ENCODE measurements around the gene KCNK18. TPM values are rescaled to one million over a fixed set of nuclear protein-coding genes. Genes with fewer than 3 reads are reported as not detected.

Gene KCNK18
- total and polyA plus RNA-seq, 9 donors = not detected

GRCh38 chr10:117174439-117175214 is 22.7 kb upstream of the KCNK18 start:
- TF ChIP-seq EP300 (IDR thresholded peaks at IDR 0.05) (no peak), POLR2A (IDR thresholded peaks at IDR 0.05) (no peak), CTCF (IDR thresholded peaks at IDR 0.05) (peak; percentile 33 to 62 (median 42))
- WGBS, 3 donors = 8 to 11% (median 10%) methylated on average over 16 of the region's 16 CpGs
- Histone ChIP-seq H3K36me3 (no peaks in the 10 kb centered on the region), H3K4me1 (ENCODE audit: insufficient read depth) (peaks cover 7% of the 10 kb centered on the region), H3K27ac (no peak overlapping the region), H3K4me3 (peak overlapping the region; percentile 26), H3K27me3 (no peaks in the 10 kb centered on the region), H3K9me3 (no peaks in the 10 kb centered on the region)
- intact Hi-C loops (cut with DNase I) = loop anchor here in 3 of 4 donors (1.0 to 10.0 kb wide), 5 partner anchors 377 to 548 kb away; no protein-coding TSS in a partner anchor
- DNase-seq = peak; percentile 48 to 75 (median 71)

DNA sequence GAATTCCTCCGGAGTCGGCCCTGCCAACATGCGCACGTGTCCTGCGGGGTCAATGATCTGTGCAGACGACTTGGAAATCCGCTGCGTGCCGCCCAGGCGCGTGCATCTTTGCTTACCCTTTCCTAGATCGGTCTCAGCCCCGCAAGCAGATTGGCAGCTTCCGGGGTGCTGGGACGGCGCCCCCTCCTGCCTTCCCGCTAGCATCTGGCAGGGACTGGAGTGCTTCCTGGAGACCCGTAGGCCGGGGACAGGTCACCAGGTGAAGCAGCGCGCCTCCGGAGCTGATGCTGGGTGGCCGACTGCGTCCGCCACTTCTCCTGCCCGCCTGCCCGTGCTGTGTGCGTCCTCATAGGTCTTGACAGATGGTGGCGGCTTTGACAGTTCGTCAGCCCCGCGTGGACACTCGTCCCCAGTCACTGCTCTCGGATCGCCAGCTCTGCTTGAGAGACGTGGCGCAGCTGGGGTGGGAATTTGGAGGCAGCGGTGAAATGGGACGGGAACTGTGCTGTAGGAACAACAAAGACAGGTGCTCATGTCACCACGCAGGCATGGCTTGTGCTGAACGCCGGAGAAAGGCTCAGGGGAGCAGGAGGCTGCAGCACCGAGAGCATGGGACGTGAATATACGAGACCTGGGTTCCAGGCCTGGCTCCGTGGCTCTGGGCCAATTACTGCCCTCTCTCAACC is 21.9 kb upstream of the KCNK18 start:
- Histone ChIP-seq H3K9me3 (no peaks in the 10 kb centered on the region), H3K27ac (no peak overlapping the region), H3K36me3 (no peaks in the 10 kb centered on the region), H3K4me3 (peak overlapping the region; percentile 26), H3K27me3 (no peaks in the 10 kb centered on the region), H3K4me1 (ENCODE audit: insufficient read depth) (peaks cover 7% of the 10 kb centered on the region)
- no peak for TF ChIP-seq EP300 (IDR thresholded peaks at IDR 0.05)
- TF ChIP-seq CTCF (IDR thresholded peaks at IDR 0.05) = no peak
- WGBS, 3 donors = 2 to 3% (median 2%) methylated on average over 37 to 46 of the region's 46 CpGs
- intact Hi-C loops (cut with DNase I) = loop anchor here in 3 of 4 donors (1.0 to 10.0 kb wide), 5 partner anchors 378 to 549 kb away; no protein-coding TSS in a partner anchor
- peak in 3 of 5 donors; percentile 27 to 44 (median 30) for DNase-seq

GRCh38 chr10:117175901-117176534 is 21.3 kb upstream of the KCNK18 start:
- H3K9me3 ChIP-seq = no peaks in the 10 kb centered on the region
- TF ChIP-seq EP300 (IDR thresholded peaks at IDR 0.05) (no peak), CTCF (IDR thresholded peaks at IDR 0.05) (peak; percentile 40 to 61 (median 59)), POLR2A (IDR thresholded peaks at IDR 0.05) (no peak)
- H3K27ac ChIP-seq = no peak overlapping the region
- H3K36me3 ChIP-seq = no peaks in the 10 kb centered on the region
- no peaks in the 10 kb centered on the region for H3K27me3 ChIP-seq
- peak overlapping the region; percentile 26 for H3K4me3 ChIP-seq
- intact Hi-C loops (cut with DNase I) = loop anchor here in 3 of 4 donors (1.0 to 10.0 kb wide), 5 partner anchors 379 to 549 kb away; no protein-coding TSS in a partner anchor
- WGBS, 3 donors = 21 to 23% (median 22%) methylated on average over 12 of the region's 12 CpGs
- peaks cover 7% of the 10 kb centered on the region for H3K4me1 ChIP-seq (ENCODE audit: insufficient read depth)
- DNase-seq = peak; percentile 57 to 83 (median 75)

DNA sequence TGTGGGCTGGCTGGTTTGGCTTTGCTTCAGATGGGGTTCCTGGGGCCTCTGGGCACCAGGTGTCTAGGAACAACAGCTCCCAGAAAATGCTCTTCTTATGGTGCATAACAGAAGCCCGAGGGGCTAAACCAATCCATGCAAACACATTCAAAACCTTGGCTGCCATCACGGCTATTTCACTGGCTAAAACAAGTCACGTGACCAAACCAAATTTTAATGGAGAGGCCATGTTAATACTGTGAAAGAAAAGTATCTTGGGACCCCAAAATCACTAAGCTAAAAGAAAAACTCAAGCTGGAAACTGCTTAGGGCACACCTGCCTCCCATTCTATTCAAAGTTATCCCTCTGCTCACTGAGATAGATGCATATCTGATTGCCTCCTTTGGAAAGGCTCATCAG is 19.1 kb upstream of the KCNK18 start:
- Histone ChIP-seq H3K36me3 (no peaks in the 10 kb centered on the region), H3K4me3 (no peak overlapping the region), H3K27ac (no peak overlapping the region), H3K9me3 (no peaks in the 10 kb centered on the region), H3K4me1 (ENCODE audit: insufficient read depth) (peaks cover 7% of the 10 kb centered on the region), H3K27me3 (no peaks in the 10 kb centered on the region)
- TF ChIP-seq EP300 (IDR thresholded peaks at IDR 0.05) (no peak), CTCF (IDR thresholded peaks at IDR 0.05) (no peak), POLR2A (IDR thresholded peaks at IDR 0.05) (no peak)
- WGBS, 3 donors = 73 to 82% (median 73%) methylated on average over 3 of the region's 3 CpGs
- intact Hi-C loops (cut with DNase I) = loop anchor here in 2 of 4 donors (5.0 to 10.0 kb wide), 2 partner anchors 381 to 503 kb away; no protein-coding TSS in a partner anchor
- DNase-seq = no peak
